ENCODE data around the gene LACTB.
A peak's percentile ranks its signal among the peaks of the same experiment; 100 is the strongest.
"Not testable (repeated sequence)": the region's sequence is repeated elsewhere in the genome, so short reads cannot be mapped to it uniquely, and the experiment has no call there.

The LACTB gene

GRCh38 chr15:63090887-63091286 lies 30.8 kb upstream of the LACTB start:
- DNase-seq, result no peak

DNA sequence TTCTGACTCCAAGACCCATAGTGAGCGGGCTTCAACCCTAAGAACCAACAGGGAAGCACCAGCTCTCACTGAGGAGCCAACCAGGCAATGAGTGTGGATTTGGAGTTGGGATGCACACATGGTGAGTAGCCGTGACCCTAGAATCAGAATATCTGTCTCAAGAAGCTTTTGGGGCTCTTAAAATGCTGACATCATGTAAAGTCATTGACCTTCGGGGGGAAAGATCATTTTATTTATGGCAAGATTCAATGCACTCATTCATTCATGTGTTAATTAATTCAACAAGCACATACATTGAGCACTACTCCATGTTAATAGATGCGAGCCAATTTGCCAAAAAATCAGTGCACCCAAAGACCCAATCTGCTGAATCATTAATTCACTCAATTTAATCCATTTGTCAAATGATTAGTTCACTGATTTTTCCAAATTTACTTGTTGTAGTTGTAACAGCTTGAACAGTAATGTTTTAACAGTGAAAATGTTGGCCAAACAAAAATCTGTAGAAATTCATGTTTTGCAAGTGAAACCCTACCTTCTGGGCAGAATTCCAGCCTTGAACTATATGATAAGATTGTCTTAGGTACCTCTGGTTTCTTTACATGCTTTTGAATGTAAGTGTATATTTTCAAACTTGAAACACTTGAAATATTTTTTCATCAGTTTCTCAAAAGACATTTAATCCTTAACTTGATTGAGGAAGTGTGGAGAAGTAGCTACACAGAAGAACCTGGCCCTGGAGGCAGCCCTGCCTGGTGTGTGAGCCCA lies 29.8 kb upstream of the LACTB start:
- DNase-seq, result no peak

- peak; percentile 71 for DNase-seq
Measured at GRCh38 chr15:63093486-63094205, 28.0 kb upstream of the LACTB start.

DNA sequence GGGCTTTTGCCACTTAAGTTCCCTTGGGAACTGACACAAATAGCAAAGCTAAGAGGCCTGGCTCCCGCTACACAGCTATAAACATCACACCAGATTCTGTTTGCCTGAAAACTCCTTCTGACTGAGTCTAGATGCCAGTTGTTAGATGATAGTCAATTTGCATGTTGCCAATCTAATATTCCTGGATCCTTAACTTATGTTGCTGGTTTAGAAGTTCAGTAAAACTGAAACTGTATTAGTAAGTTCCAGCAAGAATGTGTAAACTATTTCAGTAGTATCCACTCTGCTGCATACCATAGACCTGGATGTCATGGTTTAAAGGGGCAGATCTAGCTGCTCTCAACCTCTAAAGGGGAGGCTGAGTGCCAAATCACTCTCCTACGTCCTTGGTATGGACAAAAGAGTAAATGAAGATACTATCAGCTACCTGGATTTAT lies 27.1 kb upstream of the LACTB start:
- DNase-seq, result no peak

DNA sequence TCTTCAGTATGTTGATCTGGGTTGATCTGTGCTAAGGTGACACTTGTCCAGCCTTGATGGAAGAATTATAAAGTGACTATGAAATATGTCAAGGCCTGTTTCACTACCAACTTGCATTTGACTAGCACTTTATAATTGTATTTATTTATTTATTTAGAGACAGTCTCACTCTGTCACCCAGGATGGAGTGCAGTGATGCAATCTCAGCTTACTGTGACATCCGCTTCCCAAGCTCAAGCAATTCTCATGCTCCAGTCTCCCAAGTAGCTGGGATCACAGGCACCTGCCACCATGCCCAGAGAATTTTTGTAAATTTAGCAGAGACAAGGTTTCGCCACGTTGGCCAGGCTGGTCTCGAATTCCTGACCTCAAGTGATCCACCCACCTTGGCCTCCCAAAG lies 25.5 kb upstream of the LACTB start:
- DNase-seq, result no peak

DNA sequence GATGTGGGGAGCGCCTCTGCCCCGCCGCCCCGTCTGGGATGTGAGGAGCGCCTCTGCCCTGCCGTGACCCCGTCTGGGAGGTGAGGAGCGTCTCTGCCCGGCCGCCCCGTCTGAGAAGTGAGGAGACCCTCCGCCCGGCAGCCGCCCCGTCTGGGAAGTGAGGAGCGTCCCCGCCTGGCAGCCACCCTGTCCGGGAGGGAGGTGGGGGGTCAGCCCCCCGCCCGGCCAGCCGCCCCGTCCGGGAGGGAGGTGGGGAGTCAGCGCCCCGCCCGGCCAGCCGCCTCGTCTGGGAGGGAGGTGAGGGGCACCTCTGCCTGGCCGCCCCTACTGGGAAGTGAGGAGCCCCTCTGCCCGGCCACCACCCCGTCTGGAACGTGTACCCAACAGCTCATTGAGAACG lies 22.8 kb upstream of the LACTB start:
- DNase-seq, result not testable (repeated sequence)

DNA sequence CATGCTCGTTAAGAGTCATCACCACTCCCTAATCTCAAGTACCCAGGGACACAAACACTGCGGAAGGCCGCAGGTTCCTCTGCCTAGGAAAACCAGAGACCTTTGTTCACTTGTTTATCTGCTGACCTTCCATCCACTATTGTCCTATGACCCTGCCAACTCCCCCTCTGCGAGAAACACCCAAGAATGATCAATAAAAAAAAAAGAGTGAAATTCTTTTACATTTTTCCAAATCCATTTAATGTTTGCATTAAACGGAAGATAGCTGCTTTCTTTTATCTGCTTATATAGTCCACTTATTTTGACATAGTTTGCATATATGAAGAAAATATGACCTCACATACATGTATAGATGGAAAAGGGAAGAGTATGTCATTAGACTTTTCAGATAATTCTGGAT lies 22.1 kb upstream of the LACTB start:
- not testable (repeated sequence) for DNase-seq

- no peak for DNase-seq
Measured at GRCh38 chr15:63103416-63103815, 18.2 kb upstream of the LACTB start.

GRCh38 chr15:63104727-63105126 lies 16.9 kb upstream of the LACTB start:
- no peak for DNase-seq

DNA sequence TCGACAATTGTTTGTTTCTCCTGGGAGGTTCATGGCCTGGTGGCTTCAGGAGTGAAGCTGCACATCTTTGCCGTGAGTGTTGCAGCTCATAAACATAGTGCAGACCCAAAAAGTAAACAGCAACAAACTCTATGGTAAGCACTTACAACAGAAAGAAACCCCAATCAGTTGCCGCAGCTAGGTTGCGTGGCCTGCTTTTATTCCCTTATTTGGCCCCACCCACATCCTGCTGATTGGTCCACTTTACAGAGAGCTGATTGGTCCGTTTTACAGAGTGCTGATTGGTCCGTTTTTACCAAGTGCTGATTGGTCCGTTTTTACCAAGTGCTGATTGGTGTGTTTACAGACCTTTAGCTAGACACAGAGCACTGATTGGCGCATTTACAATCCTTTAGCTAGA lies 16.3 kb upstream of the LACTB start:
- not testable (repeated sequence) for DNase-seq

DNA sequence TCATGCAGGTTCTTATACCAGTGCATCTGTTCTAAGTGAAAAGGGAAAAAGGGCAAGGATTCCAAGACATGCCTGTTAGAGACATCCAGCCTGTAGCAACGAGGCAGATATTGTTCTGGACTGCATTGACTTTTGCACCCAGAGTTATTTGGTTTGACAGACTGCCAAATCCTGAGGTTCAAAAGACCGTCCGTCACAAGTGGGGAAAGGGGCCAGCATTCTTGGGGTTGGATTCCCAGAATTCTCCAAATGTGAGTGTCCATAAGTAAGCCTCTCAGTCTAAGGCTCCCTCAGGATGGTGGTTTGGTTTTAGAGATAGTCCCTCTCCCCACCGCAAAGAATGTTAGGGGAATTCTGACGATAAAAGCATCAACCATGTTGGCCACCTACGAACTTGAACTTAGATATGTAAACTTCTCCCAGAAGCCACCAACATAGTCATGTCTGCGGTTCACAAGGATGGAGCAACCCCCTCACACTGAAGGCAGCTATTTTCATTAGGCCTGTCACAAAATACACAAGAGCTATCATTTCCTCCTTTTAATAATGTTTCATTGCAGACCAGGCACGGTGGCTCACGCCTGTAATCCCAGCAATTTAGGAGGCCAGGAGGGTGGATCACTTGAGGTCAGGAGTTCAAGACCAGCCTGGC lies 13.6 kb upstream of the LACTB start:
- DNase-seq, result no peak

GRCh38 chr15:63109498-63109897 lies 12.2 kb upstream of the LACTB start:
- no peak for DNase-seq

GRCh38 chr15:63109920-63110319 lies 11.7 kb upstream of the LACTB start:
- DNase-seq, result no peak

DNA sequence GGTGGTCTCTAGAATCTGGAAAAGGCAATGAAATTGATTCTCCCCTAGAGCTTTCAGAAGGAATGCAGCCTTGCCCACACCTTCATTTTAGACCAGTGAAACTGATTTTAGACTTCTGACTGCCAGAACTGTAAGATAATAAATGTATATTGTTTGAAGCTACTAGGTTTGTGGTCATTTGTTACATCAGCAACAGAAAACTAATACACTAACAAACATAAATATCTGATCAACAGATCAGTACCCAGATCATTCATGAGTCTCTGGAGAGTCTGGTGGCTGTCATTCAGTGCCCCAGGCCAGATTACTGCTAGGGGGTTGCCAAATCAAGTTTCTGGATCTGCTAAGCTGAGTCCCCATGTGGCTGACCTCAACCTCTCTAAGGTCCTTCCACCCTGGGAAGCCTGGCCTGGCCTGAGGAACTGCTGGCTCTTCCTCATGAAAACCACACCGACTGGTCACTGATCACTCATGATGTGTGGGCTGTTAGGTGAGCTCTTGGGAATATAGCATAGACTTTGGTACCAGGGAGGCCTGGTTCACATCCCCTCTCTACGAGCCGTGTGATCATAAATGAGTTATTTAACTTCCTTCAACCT lies 11.1 kb upstream of the LACTB start:
- DNase-seq, result no peak

DNA sequence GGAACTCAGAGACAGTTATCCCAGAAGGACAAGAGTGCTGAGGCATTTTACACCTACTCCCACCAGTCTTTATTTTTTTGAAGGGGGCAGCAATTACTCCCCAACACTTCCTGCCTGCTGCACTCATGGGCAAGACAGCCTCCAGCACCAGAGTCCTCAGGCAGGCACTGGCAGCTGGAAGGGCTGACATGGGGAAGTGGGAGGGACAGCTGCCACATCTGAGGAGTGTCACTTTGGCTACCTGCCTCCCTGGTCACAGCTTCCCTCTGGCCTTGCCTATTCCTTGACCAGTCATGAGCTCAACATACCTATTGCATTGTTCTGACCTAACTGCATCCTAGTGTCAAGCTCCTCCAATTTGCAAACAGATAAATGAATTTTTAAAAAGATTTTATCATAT lies 10.2 kb upstream of the LACTB start:
- DNase-seq, result no peak

GRCh38 chr15:63112871-63113270 lies 8.8 kb upstream of the LACTB start:
- no peak for DNase-seq

GRCh38 chr15:63114465-63114864 lies 7.2 kb upstream of the LACTB start:
- DNase-seq, result no peak

- DNase-seq, result no peak
Measured at GRCh38 chr15:63118854-63119253, 2.8 kb upstream of the LACTB start.

DNA sequence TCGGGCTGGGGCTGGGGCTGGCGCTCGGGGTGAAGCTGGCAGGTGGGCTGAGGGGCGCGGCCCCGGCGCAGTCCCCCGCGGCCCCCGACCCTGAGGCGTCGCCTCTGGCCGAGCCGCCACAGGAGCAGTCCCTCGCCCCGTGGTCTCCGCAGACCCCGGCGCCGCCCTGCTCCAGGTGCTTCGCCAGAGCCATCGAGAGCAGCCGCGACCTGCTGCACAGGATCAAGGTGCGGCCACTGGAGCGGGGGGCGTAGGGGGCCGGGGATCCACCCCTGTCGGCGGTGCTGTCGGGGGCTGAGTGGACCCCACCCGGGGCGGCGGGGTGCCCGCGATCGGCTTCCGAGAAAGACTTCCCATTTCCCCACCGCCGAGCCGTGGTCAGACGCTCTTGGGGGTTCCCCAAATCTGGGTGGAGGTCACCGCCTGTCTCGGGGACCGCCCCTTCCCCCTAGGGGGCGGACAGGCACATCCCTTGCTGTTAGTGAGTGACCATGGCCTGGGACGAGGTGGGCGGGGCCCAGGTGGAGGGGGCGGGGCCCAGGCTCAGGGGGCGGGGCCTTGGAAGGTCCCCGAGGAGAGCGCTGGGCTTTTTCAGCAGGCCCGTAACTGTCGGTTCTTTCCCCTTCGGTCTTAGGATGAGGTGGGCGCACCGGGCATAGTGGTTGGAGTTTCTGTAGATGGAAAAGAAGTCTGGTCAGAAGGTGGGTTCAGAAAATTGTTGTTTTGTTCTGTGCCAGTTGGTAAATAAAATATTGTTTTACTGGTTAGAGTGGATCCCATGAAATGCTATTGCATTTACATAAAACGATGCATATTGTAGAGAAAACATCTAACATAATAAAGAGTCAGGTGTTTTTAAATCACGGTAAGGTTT lies 578 bp downstream of the LACTB start:
- peak; percentile 83 for DNase-seq

GRCh38 chr15:63124506-63124905 lies 2.8 kb downstream of the LACTB start:
- no peak for DNase-seq

DNA sequence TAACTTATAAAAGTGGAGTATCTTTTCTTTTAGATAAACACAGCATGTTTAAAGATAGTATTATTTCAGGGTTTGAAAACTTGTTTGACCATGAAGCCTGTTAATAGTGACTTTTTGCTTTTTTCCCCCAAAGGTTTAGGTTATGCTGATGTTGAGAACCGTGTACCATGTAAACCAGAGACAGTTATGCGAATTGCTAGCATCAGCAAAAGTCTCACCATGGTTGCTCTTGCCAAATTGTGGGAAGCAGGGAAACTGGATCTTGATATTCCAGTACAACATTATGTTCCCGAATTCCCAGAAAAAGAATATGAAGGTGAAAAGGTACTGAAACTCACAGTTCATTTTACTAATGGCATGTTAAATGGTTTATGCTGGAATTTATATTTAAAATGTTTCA lies 5.1 kb downstream of the LACTB start:
- no peak for DNase-seq

DNA sequence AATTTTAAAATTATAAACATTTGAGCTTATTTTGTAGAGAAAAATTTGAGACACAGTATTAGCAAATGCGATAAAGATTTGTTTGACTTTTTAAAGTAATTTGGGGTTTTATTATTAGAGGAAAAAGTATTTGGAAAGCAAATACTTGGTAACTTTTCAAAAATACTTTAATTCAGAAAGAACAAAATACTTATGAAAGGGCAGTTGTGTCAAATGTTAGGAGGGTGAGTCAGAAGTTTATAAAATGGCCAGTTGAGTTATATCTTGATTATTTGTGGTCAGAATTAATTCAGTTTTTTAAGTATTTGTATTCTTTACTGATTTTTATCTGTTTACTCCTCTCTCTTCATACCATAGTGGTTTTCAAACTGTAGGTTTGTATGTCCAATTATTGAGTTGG lies 12.1 kb downstream of the LACTB start:
- DNase-seq, result no peak

Measured in activated gamma-delta T cell treated with Interleukin-2 at 50 U/mL for 16 hours (primary cell).